Activated effector memory CD4-positive, alpha-beta T cell treated with anti-CD3 and anti-CD28 coated beads, Interleukin-2, amount 50 U/mL, for 16 hours (primary cell): ENCODE results near the gene TNFRSF8.

ENCODE experiments used
- DNase-seq: peaks from one replicate; pipeline ENCODE4 v3.0.0-alpha.2; 2020

The TNFRSF8 gene

DNA sequence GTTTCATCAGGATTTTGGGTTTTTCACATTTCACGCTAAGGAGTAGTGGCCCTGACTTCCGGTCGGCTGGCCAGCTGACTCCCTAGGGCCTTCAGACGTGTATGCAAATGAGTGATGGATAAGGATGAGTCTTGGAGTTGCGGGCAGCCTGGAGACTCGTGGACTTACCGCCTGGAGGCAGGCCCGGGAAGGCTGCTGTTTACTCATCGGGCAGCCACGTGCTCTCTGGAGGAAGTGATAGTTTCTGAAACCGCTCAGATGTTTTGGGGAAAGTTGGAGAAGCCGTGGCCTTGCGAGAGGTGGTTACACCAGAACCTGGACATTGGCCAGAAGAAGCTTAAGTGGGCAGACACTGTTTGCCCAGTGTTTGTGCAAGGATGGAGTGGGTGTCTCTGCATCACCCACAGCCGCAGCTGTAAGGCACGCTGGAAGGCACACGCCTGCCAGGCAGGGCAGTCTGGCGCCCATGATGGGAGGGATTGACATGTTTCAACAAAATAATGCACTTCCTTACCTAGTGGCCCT lies 80.6 kb downstream of the TNFRSF8 start:
- peak; percentile 75 for DNase-seq

DNA sequence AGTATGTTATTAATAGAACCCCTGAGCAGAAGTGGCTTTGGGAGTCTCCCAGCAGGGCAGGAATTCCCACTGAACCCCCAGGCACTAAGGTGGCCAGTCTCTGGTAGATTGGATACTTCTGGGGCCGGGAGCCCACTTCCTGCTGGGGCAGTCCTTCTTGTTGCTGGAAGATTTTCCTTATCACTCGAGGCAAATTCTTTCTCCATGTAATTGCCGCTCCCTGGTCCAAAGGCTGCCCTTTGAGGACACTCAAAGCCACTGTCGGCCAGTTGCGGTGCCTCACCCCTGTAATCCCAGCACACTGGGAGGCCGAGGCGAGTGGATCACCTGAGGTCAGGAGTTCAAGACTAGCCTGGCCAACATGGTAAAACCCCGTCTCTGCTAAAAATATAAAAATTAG lies 81.1 kb downstream of the TNFRSF8 start:
- DNase-seq, result no peak

DNA sequence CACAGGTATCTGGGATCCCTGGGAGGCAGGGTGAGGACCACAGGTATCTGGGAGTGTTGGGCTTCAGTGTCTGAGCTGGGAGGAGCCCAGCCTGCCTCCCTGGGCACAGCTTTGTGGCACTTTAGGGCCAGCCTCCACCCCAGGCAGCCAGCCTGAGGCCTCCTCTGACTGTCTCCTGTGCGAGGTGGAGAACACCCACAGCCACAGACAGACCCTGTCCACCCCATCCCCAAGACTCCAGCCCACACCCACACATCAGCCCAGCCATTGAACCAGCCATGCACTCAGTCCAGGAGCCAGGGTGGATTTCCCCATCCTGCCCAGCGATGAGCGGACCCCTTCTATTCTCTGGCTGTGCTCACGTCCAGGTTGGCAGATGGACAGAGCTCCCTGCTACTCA lies 81.9 kb downstream of the TNFRSF8 start:
- no peak for DNase-seq

DNA sequence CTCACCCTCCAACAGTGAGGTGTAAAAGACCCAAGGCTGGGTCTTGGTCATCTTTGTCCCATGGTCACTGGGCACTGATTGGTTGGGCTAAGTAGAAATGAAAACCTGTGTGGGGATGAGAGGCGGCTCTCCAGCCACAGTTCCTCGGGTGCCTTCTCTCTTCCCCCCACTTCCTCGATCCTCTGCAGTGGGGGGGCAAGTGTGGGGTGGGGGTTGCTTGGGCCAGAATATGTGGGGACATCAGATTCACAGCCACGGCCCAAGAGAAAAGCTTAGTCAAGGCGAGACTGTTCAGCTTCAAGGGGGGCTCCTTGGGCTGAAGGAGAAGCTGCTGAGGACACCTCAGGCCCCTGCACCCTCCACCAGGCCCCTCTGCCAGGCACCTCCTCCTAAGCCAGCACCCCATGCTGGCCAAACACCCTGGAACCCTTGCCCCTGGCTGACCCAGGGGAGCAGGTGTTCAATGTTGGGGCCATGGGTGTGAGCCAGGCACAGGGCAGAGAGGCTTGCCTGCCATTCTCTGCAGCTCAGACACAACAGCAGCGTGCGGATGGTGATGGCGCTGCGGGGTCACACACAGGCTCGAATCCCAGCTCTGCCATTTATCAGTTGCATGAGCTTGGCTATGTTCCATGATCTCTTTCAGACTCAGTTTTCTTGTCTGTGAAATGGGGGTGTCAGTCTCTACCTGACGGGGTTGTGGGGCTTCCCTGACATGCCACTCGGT lies 82.7 kb downstream of the TNFRSF8 start:
- DNase-seq, result no peak

DNA sequence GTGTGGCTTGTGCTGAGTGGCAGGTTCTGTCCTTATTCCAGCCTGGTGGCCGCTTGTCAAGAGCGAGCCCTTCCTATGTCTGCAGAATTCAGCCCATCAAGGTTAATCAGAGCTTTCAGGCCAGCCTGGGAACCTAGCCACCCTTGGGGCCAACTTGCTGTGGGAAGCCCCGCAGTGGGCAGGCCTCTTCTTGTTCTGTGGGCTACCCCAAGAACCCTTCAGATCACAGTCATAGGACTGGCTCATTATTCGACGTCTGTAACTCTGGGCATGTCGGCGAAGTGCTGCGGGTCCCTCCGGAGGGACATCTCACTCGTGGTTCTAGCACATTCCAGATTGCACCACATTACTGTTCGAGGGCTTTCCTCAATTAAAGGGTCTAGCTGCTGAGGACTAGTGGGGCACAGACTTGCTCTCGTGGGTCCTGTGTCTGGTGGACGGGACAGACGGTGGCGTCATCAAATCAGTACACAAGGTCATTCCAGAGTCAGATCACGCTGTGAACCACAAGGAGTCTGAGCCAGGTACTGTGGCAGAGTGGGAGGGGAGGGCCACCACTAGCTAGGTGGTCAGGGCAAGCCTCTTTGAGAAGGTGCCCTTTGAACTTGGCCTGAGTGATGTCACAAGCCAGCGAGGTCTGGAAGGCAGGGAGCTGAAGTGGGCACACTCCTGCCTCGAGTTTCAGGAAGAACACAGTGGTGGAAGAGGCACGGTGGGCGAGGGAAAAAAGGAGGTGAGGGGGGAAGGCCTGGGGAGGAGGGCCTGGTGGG lies 83.4 kb downstream of the TNFRSF8 start:
- no peak for DNase-seq

DNA sequence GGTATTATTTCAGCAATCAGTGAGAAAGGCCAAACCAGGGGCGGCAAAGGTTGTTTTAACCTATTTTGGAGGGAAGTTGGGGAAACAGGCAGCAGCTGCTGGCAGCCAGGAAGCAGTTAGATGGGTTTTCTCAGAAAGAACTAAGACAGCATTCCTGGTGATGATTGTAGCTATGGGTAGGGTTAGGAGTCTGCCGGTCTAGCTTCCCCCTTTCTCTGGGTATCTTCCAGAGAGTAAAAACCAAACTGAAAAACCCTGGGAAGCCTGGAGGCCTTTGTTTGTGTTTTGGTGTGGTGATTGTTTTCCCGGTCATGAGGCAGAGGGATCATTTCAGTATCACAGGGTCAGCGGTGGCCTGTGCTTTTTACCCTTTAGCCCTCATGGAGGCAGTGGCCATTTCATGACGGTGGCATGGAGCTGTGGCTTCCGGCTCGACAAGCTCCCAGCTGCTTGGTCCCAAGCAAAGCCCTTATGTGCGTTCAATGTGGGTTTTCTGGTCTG lies 84.1 kb downstream of the TNFRSF8 start:
- no peak for DNase-seq

DNA sequence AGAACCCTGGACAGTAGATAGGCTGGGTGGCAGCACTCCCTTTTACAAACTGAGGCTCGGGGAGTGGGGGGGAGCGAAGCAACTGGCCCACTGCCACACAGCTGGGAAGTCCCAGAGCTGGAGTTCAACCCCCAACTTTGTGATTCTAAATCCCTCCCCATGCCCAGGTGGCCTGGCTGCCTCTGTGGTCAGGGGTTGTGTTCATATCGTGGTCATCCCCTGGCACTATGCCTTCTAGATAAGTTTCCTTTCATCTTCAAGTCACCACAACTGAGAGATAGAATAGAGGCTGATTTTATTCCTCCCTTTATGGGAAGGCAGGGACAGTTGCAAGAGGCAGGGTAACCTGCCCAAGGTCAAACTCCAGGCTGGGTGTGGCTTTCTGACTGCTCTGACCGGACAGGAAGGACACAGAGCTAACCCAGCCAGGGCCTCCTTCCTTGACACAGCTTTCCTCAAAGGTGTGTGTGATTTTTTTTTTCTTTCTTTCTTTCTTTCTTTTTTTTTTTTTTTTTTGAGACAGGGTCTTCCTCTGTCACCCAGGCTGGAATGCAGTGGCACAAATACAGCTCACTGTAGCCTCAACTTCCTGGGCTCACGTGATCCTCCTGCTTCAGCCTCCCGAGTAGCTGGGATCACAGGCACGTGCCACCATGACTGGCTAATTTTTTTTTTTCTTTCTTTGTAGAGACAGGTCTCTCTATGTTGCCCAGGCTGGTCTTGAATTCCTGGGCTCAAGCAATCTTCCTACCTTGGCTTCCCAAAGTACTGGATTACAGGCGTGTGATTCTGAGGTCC lies 85.3 kb downstream of the TNFRSF8 start:
- no peak for DNase-seq

DNA sequence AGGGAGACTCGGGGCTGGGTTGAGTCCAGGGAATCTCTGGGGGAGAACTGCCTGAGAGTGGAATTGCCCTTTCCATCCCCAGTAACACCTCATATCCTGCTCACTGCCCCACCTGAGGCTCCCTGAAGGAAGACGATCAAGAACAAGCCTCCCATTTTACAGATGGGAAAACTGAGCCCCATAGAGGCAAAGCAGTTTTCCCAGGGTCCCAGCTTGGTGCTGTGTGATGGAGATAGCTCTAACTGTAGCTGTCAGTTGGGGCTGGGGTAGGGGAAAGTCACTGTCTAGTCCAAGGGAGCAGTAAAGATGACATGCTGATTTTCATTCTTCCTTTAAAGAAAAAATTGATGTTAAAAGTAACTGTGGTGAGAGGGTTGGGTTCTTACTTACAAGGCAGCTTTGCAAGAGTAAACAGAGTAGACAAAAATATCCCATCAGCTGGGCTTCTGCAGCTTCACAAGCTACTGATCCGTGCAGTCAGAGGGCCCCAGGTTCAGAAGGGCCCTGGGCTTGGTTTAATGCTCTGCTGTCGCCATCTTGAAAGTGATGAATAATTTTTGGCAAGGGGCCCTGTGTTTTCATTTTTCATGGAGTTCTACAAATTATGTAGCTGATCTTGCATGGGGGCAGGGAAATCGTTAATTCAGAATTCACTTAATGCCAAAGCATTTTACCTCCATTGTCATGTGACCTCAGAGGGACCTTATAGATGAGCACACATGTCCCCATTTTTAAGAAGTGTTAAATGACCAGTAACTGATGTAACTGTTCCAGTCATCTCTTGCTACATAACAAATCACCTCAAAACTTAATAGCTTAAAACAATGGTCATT lies 86.1 kb downstream of the TNFRSF8 start:
- no peak for DNase-seq

DNA sequence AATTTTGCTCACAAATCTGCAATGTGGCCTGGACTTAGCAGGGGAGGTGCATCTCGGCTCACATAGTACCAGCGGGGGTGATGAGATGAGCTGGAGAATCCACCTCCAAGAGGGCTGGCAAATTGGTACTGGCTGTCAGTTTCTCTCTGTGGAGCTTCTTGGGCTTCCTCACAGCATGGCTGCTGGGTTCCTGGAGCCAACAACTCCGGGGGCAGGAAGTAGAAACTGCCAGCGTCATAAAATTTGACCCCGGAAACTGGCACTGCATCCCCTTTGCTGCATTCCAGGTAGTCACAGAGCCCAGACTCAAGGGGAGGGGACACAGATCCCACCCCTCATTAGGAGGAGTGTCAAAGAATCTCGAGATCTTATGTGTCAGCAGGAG lies 86.7 kb downstream of the TNFRSF8 start:
- no peak for DNase-seq

DNA sequence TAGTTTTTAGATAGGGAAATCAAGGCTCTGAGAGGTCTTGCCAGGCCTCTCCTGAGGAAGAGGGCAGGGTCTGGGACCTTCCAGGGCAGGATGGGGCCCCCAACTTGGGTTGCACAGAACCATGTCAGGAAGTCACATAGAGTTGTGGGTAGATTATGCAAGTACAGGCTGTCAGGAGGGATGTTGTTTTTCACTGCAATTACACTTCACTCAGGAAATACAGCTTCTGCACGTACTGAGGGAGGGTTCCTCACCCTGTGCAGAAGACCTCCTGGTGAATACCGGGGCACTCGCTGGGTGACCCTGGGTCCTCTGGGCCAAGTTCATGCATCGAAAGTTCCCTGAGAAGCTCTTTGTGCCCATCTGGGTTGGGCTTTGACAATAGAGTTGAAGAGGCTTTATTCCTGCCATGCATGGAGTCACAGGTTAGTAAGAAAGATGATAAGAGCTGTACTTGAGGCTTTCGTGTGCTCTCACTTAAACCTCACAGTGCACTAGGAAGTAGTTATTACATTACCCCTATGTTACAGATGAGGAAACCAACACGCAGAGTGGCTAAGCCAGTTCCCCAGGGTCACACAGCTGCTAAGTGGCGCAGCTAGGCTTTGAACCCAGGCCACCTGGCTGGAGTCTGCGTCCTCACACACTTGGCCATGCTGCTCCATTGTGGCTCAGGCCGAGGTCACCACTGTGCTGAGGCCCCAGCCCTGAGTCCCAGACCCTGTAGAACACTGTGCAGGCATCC lies 87.5 kb downstream of the TNFRSF8 start:
- no peak for DNase-seq

DNA sequence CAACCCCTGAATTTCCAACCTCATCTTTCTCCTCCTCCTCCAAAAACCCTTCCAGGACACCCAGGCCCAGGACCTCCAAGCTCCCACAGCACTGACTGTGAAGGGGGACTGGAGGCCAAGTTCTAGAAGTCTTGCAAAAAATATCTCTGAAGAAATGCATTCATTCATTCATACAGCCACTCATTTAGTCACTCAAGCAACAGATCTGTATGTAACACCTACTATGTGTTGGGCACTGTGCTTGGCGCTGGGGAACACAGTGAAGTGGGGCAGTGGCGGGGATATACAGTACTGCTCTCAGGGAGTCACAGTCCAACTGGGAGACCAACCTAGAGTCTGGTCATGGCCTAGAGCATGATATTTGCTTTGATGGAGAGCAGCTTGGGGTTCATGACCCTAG lies 88.4 kb downstream of the TNFRSF8 start:
- DNase-seq, result no peak

DNA sequence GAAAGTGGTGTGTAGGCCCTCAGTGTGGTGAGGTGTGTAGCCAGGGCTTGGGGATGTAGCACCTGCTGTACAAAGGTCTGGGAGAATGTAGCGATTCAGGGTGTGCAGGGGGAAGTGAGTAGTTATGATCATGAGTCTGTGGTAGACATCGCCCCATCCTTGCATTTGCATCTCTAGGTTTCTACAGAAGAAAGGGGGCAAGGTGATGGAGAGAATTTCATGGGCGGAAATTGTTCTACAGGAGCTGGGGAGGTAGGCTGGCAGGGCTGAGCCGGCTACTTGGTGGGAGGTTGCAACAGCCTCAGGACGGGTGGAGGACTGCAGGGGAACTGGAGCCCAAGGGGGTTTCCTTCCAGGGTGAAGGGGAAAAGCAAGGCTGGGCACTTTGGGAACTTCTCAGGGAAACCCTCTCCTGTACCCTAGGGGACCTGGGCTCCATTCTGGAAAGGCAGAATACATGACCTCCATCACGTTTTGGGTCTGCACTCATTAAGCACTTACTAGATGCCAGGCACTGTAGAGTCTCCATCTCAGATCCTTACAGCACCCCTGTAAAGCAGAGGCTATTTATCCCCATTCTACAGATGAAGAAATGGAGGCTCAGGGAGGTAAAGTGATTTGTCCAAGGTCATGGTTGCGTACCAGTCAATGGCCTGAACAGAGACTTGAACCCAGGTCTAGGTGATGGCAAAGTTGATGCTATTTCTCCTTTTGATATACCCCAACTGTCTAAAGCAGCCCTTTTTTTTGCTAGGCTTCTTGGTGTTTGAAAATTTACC lies 89.2 kb downstream of the TNFRSF8 start:
- DNase-seq, result no peak

DNA sequence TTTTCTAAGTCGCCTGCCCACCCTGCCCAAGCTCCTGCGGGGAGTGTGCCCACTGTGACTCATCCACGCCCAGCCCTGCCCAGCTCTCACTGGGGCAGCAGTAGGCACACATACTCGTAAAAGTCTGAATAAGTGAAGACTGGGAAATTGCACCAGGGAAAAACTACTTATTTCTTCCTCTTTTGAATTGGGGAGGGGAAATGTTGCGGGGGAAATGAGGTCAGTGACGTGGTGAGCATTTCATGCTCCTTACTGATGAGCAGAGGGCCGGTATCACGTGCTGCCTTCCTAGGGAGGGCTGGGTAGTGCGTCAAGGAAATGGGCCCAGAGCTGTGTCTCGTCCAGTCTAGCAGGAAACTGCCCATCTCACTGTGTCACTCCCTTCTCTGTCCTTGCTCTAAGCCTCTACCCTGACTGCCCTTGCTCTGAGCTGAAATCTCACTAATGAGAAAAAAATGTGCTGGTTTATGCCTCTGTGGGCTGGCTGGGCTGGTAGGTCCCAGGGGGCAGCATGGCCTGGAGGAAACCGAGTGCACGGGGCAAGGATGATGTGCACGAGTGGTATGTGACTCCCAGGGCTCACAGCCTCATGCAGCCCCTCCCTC lies 90.2 kb downstream of the TNFRSF8 start:
- DNase-seq, result peak; percentile 76

DNA sequence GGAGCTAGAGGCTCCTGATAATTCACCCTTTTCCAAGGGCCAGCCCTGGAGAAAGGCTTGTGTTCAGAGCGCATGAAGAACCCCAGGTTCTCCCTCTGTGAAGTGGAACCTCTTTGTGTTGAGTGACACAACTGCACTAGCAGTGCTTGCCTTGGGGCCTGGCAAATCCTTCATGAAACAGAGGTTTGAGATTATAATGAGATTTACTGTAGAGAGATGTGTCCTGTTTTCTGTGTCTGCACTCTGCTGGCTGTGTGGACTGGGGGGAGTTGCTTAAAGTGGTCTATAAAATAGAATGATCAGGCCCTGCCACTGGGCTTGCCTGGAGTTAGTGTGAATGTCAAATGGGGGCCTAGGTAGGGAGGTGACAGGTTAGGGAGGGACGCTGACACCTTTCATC lies 92.2 kb downstream of the TNFRSF8 start:
- no peak for DNase-seq

DNA sequence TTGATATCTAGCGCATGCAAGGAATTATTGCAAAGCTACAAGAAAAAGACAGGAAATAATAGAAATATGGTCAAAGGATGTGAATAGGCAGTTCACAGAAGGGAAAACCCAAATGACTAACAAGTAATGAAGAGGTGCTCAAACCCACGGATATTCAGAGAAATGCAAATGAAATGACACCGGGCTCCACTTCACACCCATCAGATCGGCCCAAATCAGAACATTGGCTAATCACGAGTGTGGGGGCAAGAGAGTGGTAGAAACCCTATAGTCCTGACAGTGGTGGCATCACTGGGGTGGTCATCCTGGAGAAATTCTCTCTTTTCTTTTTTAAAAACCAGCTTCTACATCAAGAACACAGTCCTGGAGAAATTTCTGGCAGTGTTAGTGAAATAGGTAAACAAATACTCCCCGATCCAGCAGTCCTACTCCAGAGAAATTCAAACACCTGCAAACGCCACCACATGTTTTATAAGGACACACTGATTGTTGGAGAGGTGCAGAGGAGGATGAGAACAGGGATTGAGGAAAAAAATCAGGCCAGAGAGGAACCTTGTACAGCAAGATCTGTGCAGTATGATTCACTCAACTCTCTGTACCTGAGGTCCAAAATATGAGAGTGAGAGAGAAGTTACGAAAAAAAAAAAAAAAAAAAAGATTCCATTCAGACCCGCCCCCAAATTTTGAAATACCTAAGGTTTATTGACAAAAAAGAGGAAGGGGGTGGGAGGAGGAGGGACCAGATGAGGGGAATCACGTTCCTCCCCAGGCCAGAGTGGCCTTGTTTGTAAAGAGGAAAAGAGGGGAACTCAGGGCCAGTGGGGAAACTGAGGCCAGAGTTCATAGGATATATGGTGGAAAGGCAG lies 94.5 kb downstream of the TNFRSF8 start:
- DNase-seq, result peak; percentile 79

DNA sequence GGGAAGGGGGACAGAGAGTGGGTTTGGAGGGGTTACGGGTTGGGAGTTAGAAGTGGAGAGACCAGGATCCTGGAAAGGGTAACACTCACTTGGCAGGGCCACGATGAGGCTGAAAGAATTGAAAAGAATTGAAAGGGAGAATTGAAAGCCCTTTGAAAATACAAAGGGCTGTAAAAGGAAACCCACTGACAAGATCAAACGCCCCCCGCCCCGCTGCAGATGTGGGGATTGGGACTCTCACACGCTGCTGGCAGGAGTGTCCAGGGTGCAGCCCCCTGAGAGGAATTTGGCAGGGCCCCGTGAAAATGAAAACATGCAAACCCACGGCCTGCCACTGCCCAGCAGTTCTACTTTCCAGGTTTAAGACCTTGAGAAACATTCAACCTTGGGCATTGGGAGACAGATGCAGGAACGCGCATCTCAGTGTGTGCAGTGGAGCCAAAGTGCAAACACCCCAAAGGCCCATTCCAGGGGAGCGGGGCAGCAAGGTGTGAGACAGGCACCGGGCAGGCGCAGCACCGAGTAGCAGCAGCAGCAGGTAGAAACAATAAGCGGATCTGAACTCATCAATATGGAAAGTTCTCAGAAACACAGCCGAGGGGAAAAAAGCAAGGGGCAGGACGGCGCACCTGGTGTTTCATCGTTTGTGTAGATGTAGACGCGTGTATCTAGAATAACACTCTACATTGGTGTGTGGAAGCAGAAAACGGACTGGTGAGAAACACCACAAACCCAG lies 95.4 kb downstream of the TNFRSF8 start:
- DNase-seq, result peak; percentile 78

DNA sequence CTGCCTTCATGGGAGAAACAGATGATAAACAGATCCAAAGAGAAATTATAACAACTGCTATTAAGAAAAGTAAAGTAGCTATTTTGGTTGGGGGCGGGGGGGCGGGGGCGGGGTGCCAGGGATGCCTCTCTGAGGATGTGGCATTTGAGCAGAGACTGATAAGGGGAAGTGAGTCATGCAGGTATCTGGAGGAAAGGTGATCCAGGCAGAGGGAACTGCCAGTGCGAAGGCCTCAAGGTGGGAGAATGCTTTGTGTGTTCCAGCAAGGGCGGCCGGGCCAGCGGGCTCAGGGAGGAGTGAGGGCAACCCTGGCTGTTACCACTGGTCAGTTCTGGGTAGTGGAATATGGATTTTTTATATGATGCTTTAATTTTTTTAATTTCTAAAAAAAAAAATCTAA lies 96.7 kb downstream of the TNFRSF8 start:
- peak; percentile 81 for DNase-seq

DNA sequence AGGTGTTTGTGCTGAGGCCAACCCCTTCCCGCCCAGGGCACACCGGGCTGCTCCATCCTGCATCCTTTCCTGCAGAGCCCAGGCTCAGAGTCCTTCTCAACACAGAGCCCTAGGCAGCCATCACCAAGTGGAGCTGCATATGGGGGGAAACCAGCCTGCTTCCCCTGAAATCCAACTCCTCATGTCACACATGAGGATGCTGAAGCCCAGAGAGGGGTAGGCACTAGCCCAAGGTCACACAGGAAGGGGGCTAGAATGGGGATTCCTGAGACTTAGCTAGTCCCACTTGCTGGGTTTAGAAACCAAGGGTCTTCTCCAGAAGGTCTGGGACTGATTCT lies 98.2 kb downstream of the TNFRSF8 start:
- DNase-seq, result no peak
